ENCODE data around the gene GPR17. TPM values are rescaled to one million over a fixed set of nuclear protein-coding genes. Genes with fewer than 3 reads are reported as not detected.
A peak's percentile ranks its signal among the peaks of the same experiment; 100 is the strongest.

The GPR17 gene
- total and polyA plus RNA-seq, 7 experiments from 2014 or later = not detected

DNA sequence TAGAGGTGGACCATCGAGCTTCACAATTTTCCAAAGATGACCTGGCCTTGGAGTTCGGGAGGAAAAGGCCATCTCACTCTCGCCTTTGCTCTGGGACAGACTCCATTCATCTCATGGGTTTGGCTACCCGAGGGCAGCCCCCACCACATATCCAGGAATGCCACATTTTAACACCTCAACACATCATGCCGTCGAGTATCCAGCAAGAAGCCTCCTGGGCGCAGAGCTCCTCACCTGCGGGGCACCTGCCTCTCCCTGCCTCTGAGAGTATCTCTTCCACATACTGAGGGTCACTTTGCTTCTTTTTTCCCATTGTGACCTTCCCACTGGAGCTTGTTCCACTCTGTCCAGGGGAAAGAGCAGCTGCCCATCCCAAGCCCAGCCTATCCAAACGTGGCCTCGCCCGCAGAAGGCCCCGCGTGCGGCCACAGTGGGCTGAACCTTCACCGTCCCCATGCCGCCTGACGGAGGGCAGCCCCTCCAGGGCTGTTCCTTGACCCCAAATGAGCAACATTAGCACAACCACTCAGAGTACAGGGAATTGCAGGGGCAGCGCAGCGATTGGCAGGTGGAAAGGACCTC, 34.8 kb downstream of the GPR17 start:
- intact Hi-C loops (cut with micrococcal nuclease) = no loop called here
- Histone ChIP-seq H3K9me3 (ENCODE audit: control insufficient read depth in 2 of 3, low read length in 3 of 3) (no peaks in the 10 kb centered on the region), H3K27me3 (ENCODE audit: control insufficient read depth in 2 of 2, insufficient read depth in 2 of 2, low read length in 2 of 2) (no peaks in the 10 kb centered on the region), H3K27ac (ENCODE audit: low read depth, low read length) (no peak overlapping the region), H3K4me3 (ENCODE audit: low read length) (no peak overlapping the region), H3K4me1 (ENCODE audit: control insufficient read depth in 2 of 2, insufficient read depth in 2 of 2, low read length in 2 of 2) (no peaks in the 10 kb centered on the region), H3K36me3 (ENCODE audit: control insufficient read depth in 2 of 3, insufficient read depth in 3 of 3, low read length in 3 of 3) (no peaks in the 10 kb centered on the region)
- no peak overlapping the region for H3K27ac Mint-ChIP-seq
- H3K27me3 Mint-ChIP-seq = peaks cover 20 to 58% (median 27%) of the 10 kb centered on the region in 5 donors
- peak overlapping the region in 1 of 10 donors; percentile 21 for H3K4me3 Mint-ChIP-seq
- CTCF ChIA-PET = no interaction called here
- no peaks in the 10 kb centered on the region for H3K9me3 Mint-ChIP-seq
- POLR2A ChIA-PET = no interaction called here
- no peaks in the 10 kb centered on the region for H3K36me3 Mint-ChIP-seq
- no peak for ATAC-seq
- H3K4me1 Mint-ChIP-seq = peaks cover 2 to 11% (median 7%) of the 10 kb centered on the region in 7 donors
- no peak for DNase-seq

DNA sequence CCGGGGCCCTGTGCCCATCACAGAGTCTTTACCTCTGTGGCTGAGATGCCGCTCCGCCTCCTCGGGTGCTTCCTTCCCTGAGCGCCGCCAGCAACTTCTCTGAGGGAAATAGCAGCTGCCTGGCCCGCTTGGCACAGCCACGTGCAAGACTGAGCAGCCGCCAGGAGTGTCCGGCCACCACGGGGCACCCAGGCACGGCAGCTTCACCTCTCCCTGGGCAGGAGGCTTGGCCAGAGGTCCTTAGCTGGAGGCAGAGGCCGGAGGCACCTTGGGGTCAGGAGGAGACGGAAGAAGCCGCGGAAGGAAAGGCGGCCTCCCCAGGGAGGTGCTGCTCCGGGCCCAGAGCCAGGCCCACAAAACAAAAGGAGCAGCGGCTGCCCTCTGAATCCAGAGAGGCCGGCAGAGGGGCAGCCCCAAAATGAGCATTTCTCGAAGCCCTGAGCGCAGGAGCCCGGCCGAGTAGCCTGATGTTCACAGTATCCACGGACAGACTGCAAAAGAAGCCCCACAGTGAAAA, 35.4 kb downstream of the GPR17 start:
- Histone ChIP-seq H3K27ac (ENCODE audit: low read depth, low read length) (no peak overlapping the region), H3K9me3 (ENCODE audit: control insufficient read depth in 2 of 3, low read length in 3 of 3) (no peaks in the 10 kb centered on the region), H3K36me3 (ENCODE audit: control insufficient read depth in 2 of 3, insufficient read depth in 3 of 3, low read length in 3 of 3) (no peaks in the 10 kb centered on the region), H3K4me3 (ENCODE audit: low read length) (no peak overlapping the region), H3K27me3 (ENCODE audit: control insufficient read depth in 2 of 2, insufficient read depth in 2 of 2, low read length in 2 of 2) (no peaks in the 10 kb centered on the region), H3K4me1 (ENCODE audit: control insufficient read depth in 2 of 2, insufficient read depth in 2 of 2, low read length in 2 of 2) (no peaks in the 10 kb centered on the region)
- Mint-ChIP-seq H3K27ac (no peak overlapping the region), H3K9me3 (no peaks in the 10 kb centered on the region), H3K4me1 (peaks cover 0 to 11% (median 5%) of the 10 kb centered on the region in 7 donors), H3K4me3 (peak overlapping the region in 1 of 10 donors; percentile 21), H3K27me3 (peaks cover 16 to 59% (median 22%) of the 10 kb centered on the region in 5 donors), H3K36me3 (no peaks in the 10 kb centered on the region)
- intact Hi-C loops (cut with micrococcal nuclease) = no loop called here
- no peak for DNase-seq
- ChIA-PET POLR2A (no interaction called here), CTCF (interaction anchor here (0.9 to 1.0 kb wide), 2 partner anchors 24 to 90 kb away, joined by 3 to 4 read pairs; no protein-coding TSS in a partner anchor)
- peak; percentile 35 for ATAC-seq

- Histone ChIP-seq H3K4me3 (ENCODE audit: low read length) (no peak overlapping the region), H3K27ac (ENCODE audit: low read depth, low read length) (no peak overlapping the region), H3K4me1 (ENCODE audit: control insufficient read depth in 2 of 2, insufficient read depth in 2 of 2, low read length in 2 of 2) (no peaks in the 10 kb centered on the region), H3K9me3 (ENCODE audit: control insufficient read depth in 2 of 3, low read length in 3 of 3) (no peaks in the 10 kb centered on the region), H3K36me3 (ENCODE audit: control insufficient read depth in 2 of 3, insufficient read depth in 3 of 3, low read length in 3 of 3) (no peaks in the 10 kb centered on the region), H3K27me3 (ENCODE audit: control insufficient read depth in 2 of 2, insufficient read depth in 2 of 2, low read length in 2 of 2) (no peaks in the 10 kb centered on the region)
- H3K9me3 Mint-ChIP-seq = no peaks in the 10 kb centered on the region
- ChIA-PET POLR2A (interaction anchor here (0.7 kb wide), 1 partner anchor 156 kb away, joined by 3 read pairs; the partner anchor contains the start of gene IWS1), CTCF (interaction anchor here (0.9 to 1.0 kb wide), 2 partner anchors 23 to 91 kb away, joined by 3 to 4 read pairs; no protein-coding TSS in a partner anchor)
- no peaks in the 10 kb centered on the region for H3K36me3 Mint-ChIP-seq
- H3K4me3 Mint-ChIP-seq = peak overlapping the region in 1 of 10 donors; percentile 16
- intact Hi-C loops (cut with micrococcal nuclease) = no loop called here
- ATAC-seq = no peak
- peaks cover 7 to 58% (median 13%) of the 10 kb centered on the region in 5 donors for H3K27me3 Mint-ChIP-seq
- H3K4me1 Mint-ChIP-seq = peaks cover 0 to 11% (median 5%) of the 10 kb centered on the region in 7 donors
- H3K27ac Mint-ChIP-seq = no peak overlapping the region
- no peak for DNase-seq
These were observed 36.3 kb downstream of the GPR17 start for GRCh38 chr2:127681976-127682857.

- CTCF ChIA-PET = no interaction called here
- POLR2A ChIA-PET = interaction anchor here (0.7 kb wide), 1 partner anchor 157 kb away, joined by 3 read pairs; the partner anchor contains the start of gene IWS1
These were observed 37.1 kb downstream of the GPR17 start for GRCh38 chr2:127683056-127683455.

GRCh38 chr2:127683757-127684156, 37.8 kb downstream of the GPR17 start:
- peaks cover 0 to 11% (median 5%) of the 10 kb centered on the region in 7 donors for H3K4me1 Mint-ChIP-seq
- Histone ChIP-seq H3K9me3 (ENCODE audit: control insufficient read depth in 2 of 3, low read length in 3 of 3) (no peaks in the 10 kb centered on the region), H3K27ac (ENCODE audit: low read depth, low read length) (no peak overlapping the region), H3K4me3 (ENCODE audit: low read length) (no peak overlapping the region), H3K36me3 (ENCODE audit: control insufficient read depth in 2 of 3, insufficient read depth in 3 of 3, low read length in 3 of 3) (no peaks in the 10 kb centered on the region), H3K4me1 (ENCODE audit: control insufficient read depth in 2 of 2, insufficient read depth in 2 of 2, low read length in 2 of 2) (no peaks in the 10 kb centered on the region), H3K27me3 (ENCODE audit: control insufficient read depth in 2 of 2, insufficient read depth in 2 of 2, low read length in 2 of 2) (no peaks in the 10 kb centered on the region)
- peaks cover 0 to 55% (median 1%) of the 10 kb centered on the region in 5 donors for H3K27me3 Mint-ChIP-seq
- H3K36me3 Mint-ChIP-seq = peaks cover 0 to 4% (median 0%) of the 10 kb centered on the region in 5 donors
- intact Hi-C loops (cut with micrococcal nuclease) = no loop called here
- peaks cover 0 to 10% (median 4%) of the 10 kb centered on the region in 11 donors for H3K9me3 Mint-ChIP-seq
- no peak overlapping the region for H3K4me3 Mint-ChIP-seq
- no peak overlapping the region for H3K27ac Mint-ChIP-seq
- no peak for ATAC-seq
- ChIA-PET POLR2A (no interaction called here), CTCF (no interaction called here)
- no peak for DNase-seq

More at GRCh38 chr2:127683056-127683455, 37.1 kb downstream of the GPR17 start:
- H3K27me3 Mint-ChIP-seq = peaks cover 4 to 56% (median 8%) of the 10 kb centered on the region in 5 donors
- Histone ChIP-seq H3K4me1 (ENCODE audit: control insufficient read depth in 2 of 2, insufficient read depth in 2 of 2, low read length in 2 of 2) (no peaks in the 10 kb centered on the region), H3K27ac (ENCODE audit: low read depth, low read length) (no peak overlapping the region), H3K36me3 (ENCODE audit: control insufficient read depth in 2 of 3, insufficient read depth in 3 of 3, low read length in 3 of 3) (no peaks in the 10 kb centered on the region), H3K9me3 (ENCODE audit: control insufficient read depth in 2 of 3, low read length in 3 of 3) (no peaks in the 10 kb centered on the region), H3K27me3 (ENCODE audit: control insufficient read depth in 2 of 2, insufficient read depth in 2 of 2, low read length in 2 of 2) (no peaks in the 10 kb centered on the region), H3K4me3 (ENCODE audit: low read length) (no peak overlapping the region)
- H3K4me1 Mint-ChIP-seq = peaks cover 0 to 11% (median 5%) of the 10 kb centered on the region in 7 donors
- ATAC-seq (no peak), DNase-seq (no peak)
- no peak overlapping the region for H3K27ac Mint-ChIP-seq
- peaks cover 0 to 3% (median under 1%) of the 10 kb centered on the region in 11 donors for H3K9me3 Mint-ChIP-seq
- no peak overlapping the region for H3K4me3 Mint-ChIP-seq
- no peaks in the 10 kb centered on the region for H3K36me3 Mint-ChIP-seq
- intact Hi-C loops (cut with micrococcal nuclease) = no loop called here

- DNase-seq (no peak), ATAC-seq (no peak)
- Histone ChIP-seq H3K9me3 (ENCODE audit: control insufficient read depth in 2 of 3, low read length in 3 of 3) (peaks cover 0 to 4% (median 0%) of the 10 kb centered on the region in 3 experiments), H3K36me3 (ENCODE audit: control insufficient read depth in 2 of 3, insufficient read depth in 3 of 3, low read length in 3 of 3) (no peaks in the 10 kb centered on the region), H3K4me1 (ENCODE audit: control insufficient read depth in 2 of 2, insufficient read depth in 2 of 2, low read length in 2 of 2) (no peaks in the 10 kb centered on the region), H3K27me3 (ENCODE audit: control insufficient read depth in 2 of 2, insufficient read depth in 2 of 2, low read length in 2 of 2) (no peaks in the 10 kb centered on the region), H3K4me3 (ENCODE audit: low read length) (no peak overlapping the region), H3K27ac (ENCODE audit: low read depth, low read length) (no peak overlapping the region)
- Mint-ChIP-seq H3K4me1 (peaks cover 0 to 11% (median 5%) of the 10 kb centered on the region in 7 donors), H3K27me3 (peaks cover 0 to 56% (median 0%) of the 10 kb centered on the region in 5 donors), H3K27ac (no peak overlapping the region), H3K4me3 (no peak overlapping the region), H3K36me3 (peaks cover 0 to 6% (median 0%) of the 10 kb centered on the region in 5 donors), H3K9me3 (peaks cover 0 to 25% (median 7%) of the 10 kb centered on the region in 11 donors)
- POLR2A ChIA-PET = no interaction called here
- CTCF ChIA-PET = no interaction called here
- intact Hi-C loops (cut with micrococcal nuclease) = no loop called here
These were observed 39.6 kb downstream of the GPR17 start for GRCh38 chr2:127685410-127686080.
